Vagina (tissue), 2 donors: ENCODE results near the gene HOXB5.

Experiments used
- CTCF ChIP-seq, 3 experiments: fragments of 450-650 bp in 2 of 3; fragments of 200-600 bp in 1 of 3; sonication (generic) in 1 of 3; IDR thresholded peaks; one replicate each; pipeline ENCODE4 v1.5.1; 2017 to 2019; ENCODE audit warnings: antibody characterized with exemption in 3 of 3, mild to moderate bottlenecking in 2 of 3, moderate library complexity in 2 of 3
- POLR2A ChIP-seq, 2 donors: fragments of 450-650 bp; IDR thresholded peaks; one replicate each; pipeline ENCODE4 v1.6.1; 2017; ENCODE audit warnings: antibody characterized with exemption in 2 of 2, mild to moderate bottlenecking in 2 of 2, moderate library complexity in 2 of 2
- POLR2AphosphoS5 ChIP-seq, 2 donors: sonication (generic); formaldehyde crosslinking; IDR thresholded peaks; one replicate each; pipeline ENCODE4 v1.9.0; 2017; ENCODE audit warnings: antibody characterized with exemption in 2 of 2, mild to moderate bottlenecking in 2 of 2, low read depth in 1 of 2; ENCODE audit not compliant: insufficient read depth in 1 of 2

DNA sequence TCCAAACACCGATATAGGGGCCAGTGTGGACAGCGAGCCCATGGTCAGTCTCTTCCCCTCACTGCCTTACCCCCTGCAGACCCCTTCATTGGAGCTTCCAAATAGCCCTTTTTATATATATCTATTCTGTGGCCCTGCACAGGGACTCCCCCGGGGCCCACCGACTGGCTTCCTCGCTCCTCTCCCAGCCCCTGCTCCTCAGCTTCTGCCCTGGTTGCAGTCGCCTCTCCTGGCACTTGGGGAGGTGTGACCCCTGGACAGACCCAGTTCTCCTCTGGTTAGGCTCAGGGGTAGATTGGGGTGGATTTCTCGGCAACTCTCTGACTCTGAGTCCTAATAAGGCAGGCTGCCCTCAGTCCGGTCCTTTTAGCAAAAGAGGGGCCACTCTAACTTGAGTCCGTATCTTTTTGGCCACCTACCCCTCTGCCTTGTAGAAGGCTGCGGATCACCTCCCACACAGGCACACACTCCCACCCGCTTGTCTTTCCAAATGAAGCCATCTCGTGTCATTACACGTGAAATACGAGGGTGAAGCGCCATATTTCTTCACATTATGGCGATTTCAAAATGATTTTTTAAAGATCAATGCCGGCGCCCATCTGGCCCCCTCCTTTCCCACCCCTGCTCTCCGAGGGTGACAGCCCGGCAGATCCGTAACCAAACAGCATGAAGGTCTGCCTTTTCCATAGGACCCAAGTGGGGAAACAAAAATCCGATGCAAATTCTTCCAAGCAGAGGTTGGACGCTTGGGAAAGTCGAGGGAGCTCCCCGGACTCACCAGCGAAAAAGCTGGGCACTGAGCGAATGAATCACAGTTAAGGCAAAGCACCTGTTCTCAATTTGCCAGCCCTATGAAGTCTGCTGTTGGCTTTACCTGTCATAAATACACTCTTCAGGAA, 34.3 kb upstream of the HOXB5 start:
- no peak for TF ChIP-seq POLR2A (IDR thresholded peaks at IDR 0.05)
- TF ChIP-seq CTCF (IDR thresholded peaks at IDR 0.05): no peak
- TF ChIP-seq POLR2AphosphoS5 (IDR thresholded peaks at IDR 0.05; ENCODE audit: insufficient read depth in 1 of 2, low read depth in 1 of 2): no peak
